COLO668 (cell line): Measurements from ENCODE around the gene KLHDC10.
A peak's percentile ranks its signal among the peaks of the same experiment; 100 is the strongest.
"Not testable (repeated sequence)": the region's sequence is repeated elsewhere in the genome, so short reads cannot be mapped to it uniquely, and the experiment has no call there.

Experiments
- DNase-seq: peaks from one replicate; lab custom pipeline; 2025; ENCODE audit not compliant: unreplicated experiment; lab: John Stamatoyannopoulos, UW

KLHDC10 gene

GRCh38 chr7:130139193-130139960, 69.0 kb downstream of the KLHDC10 start:
- no peak for DNase-seq

GRCh38 chr7:130140551-130141160, 70.3 kb downstream of the KLHDC10 start:
- no peak for DNase-seq

GRCh38 chr7:130141161-130141883, 71.0 kb downstream of the KLHDC10 start:
- peak; percentile 21 for DNase-seq

- no peak for DNase-seq
Measured at GRCh38 chr7:130141884-130142653, 71.7 kb downstream of the KLHDC10 start.

GRCh38 chr7:130142654-130143333, 72.5 kb downstream of the KLHDC10 start:
- DNase-seq = no peak

- DNase-seq = no peak
Measured at GRCh38 chr7:130143334-130143732, 73.0 kb downstream of the KLHDC10 start.

GRCh38 chr7:130143986-130144311, 73.6 kb downstream of the KLHDC10 start:
- no peak for DNase-seq

- DNase-seq = peak; percentile 19
Measured at GRCh38 chr7:130144312-130145171, 74.2 kb downstream of the KLHDC10 start.

- no peak for DNase-seq
Measured at GRCh38 chr7:130145424-130146100, 75.2 kb downstream of the KLHDC10 start.

GRCh38 chr7:130146142-130146541, 75.8 kb downstream of the KLHDC10 start:
- not testable (repeated sequence) for DNase-seq

- DNase-seq = no peak
Measured at GRCh38 chr7:130146693-130147405, 76.5 kb downstream of the KLHDC10 start.

- no peak for DNase-seq
Measured at GRCh38 chr7:130147710-130148325, 77.5 kb downstream of the KLHDC10 start.

GRCh38 chr7:130148561-130148960, 78.2 kb downstream of the KLHDC10 start:
- DNase-seq = no peak

- peak; percentile 77 for DNase-seq
Measured at GRCh38 chr7:130149281-130150139, 79.2 kb downstream of the KLHDC10 start.

GRCh38 chr7:130150587-130150986, 80.3 kb downstream of the KLHDC10 start:
- DNase-seq = no peak

- DNase-seq = no peak
Measured at GRCh38 chr7:130151591-130152492, 81.5 kb downstream of the KLHDC10 start.
